GM18519 (cell line): ENCODE data around the gene MNX1.

ENCODE experiments used
- ATAC-seq: cut with Tn5 transposase; IDR thresholded peaks from one replicate; pipeline ENCODE4 v1.9.1; 2021; ENCODE audit warnings: mild to moderate bottlenecking, moderate library complexity; ENCODE audit not compliant: unreplicated experiment, low FRiP score

The MNX1 gene

GRCh38 chr7:156985101-156985992 lies 25.1 kb downstream of the MNX1 start:
- ATAC-seq, result no peak

- ATAC-seq, result no peak
Measured at GRCh38 chr7:156984174-156984891, 26.1 kb downstream of the MNX1 start.

- no peak for ATAC-seq
Measured at GRCh38 chr7:156979711-156980110, 30.8 kb downstream of the MNX1 start.

GRCh38 chr7:156979007-156979606 lies 31.4 kb downstream of the MNX1 start:
- ATAC-seq, result no peak

- ATAC-seq, result no peak
Measured at GRCh38 chr7:156975620-156976019, 34.8 kb downstream of the MNX1 start.

GRCh38 chr7:156969972-156970420 lies 40.5 kb downstream of the MNX1 start:
- ATAC-seq, result no peak

- no peak for ATAC-seq
Measured at GRCh38 chr7:156968183-156968582, 42.3 kb downstream of the MNX1 start.

- no peak for ATAC-seq
Measured at GRCh38 chr7:156966387-156966786, 44.1 kb downstream of the MNX1 start.

- ATAC-seq, result no peak
Measured at GRCh38 chr7:156964971-156965370, 45.5 kb downstream of the MNX1 start.

- no peak for ATAC-seq
Measured at GRCh38 chr7:156963472-156963871, 47.0 kb downstream of the MNX1 start.

GRCh38 chr7:156962897-156963296 lies 47.6 kb downstream of the MNX1 start:
- ATAC-seq, result no peak

- ATAC-seq, result no peak
Measured at GRCh38 chr7:156962145-156962544, 48.3 kb downstream of the MNX1 start.

- no peak for ATAC-seq
Measured at GRCh38 chr7:156956727-156957126, 53.7 kb downstream of the MNX1 start.

GRCh38 chr7:156954941-156955340 lies 55.5 kb downstream of the MNX1 start:
- ATAC-seq, result no peak
